Trophoblast cell (in vitro differentiated cells and primary cell): ENCODE data around the gene PBX1.
"Not testable (repeated sequence)": the region's sequence is repeated elsewhere in the genome, so short reads cannot be mapped to it uniquely, and the experiment has no call there.

Source experiments
- DNase-seq, 2 donors: peaks; one replicate each; pipeline ENCODE4 v3.0.0-alpha.2; 2016
- H2AFZ ChIP-seq: 2 replicates; pipeline ENCODE4 v1.6.1; 2013; ENCODE audit warnings: low read length, moderate library complexity, mild to moderate bottlenecking; ENCODE audit not compliant: insufficient read depth, poor library complexity
- H2AK5ac ChIP-seq: 2 replicates; pipeline ENCODE4 v1.6.1; 2013; ENCODE audit warnings: mild to moderate bottlenecking, low read length
- H2BK120ac ChIP-seq: 2 replicates; pipeline ENCODE4 v1.6.1; 2013; ENCODE audit warnings: low read length, mild to moderate bottlenecking, moderate library complexity; ENCODE audit not compliant: insufficient read depth, poor library complexity
- H2BK12ac ChIP-seq: 2 replicates; pipeline ENCODE4 v1.6.1; 2013; ENCODE audit warnings: mild to moderate bottlenecking, low read length, moderate library complexity
- H2BK5ac ChIP-seq: 2 replicates; pipeline ENCODE4 v1.6.1; 2013; ENCODE audit warnings: low read length, low read depth, moderate library complexity, mild to moderate bottlenecking; ENCODE audit not compliant: poor library complexity
- H3K14ac ChIP-seq: 2 replicates; pipeline ENCODE4 v1.6.1; 2013; ENCODE audit warnings: mild to moderate bottlenecking, low read length
- H3K18ac ChIP-seq: 2 replicates; pipeline ENCODE4 v1.6.1; 2013; ENCODE audit warnings: mild to moderate bottlenecking, low read length
- H3K23ac ChIP-seq: 2 replicates; pipeline ENCODE4 v1.6.1; 2013; ENCODE audit warnings: low read length
- H3K27ac ChIP-seq: 2 replicates; pipeline ENCODE4 v1.5.1; 2013; ENCODE audit warnings: low read depth, mild to moderate bottlenecking, inconsistent platforms, low read length, moderate library complexity
- H3K27me3 ChIP-seq: 2 replicates; pipeline ENCODE4 v1.6.1; 2013; ENCODE audit warnings: inconsistent platforms, mild to moderate bottlenecking, low read length, moderate library complexity; ENCODE audit not compliant: insufficient read depth
- H3K36me3 ChIP-seq, 2 experiments: 1 replicate in 1 of 2; 2 replicates in 1 of 2; pipeline ENCODE4 v1.6.1; 2013; ENCODE audit warnings: low read length in 2 of 2, mild to moderate bottlenecking in 2 of 2, moderate library complexity in 1 of 2; ENCODE audit not compliant: insufficient read depth in 2 of 2, control insufficient read depth in 1 of 2
- H3K4ac ChIP-seq: 2 replicates; pipeline ENCODE4 v1.6.1; 2013; ENCODE audit warnings: low read depth, mild to moderate bottlenecking, low read length, moderate library complexity
- H3K4me1 ChIP-seq, 2 experiments: 1 replicate in 1 of 2; 2 replicates in 1 of 2; pipeline ENCODE4 v1.6.1; 2013; ENCODE audit warnings: low read length in 2 of 2, mild to moderate bottlenecking in 2 of 2, moderate library complexity in 1 of 2; ENCODE audit not compliant: insufficient read depth in 2 of 2, control insufficient read depth in 1 of 2
- H3K4me2 ChIP-seq: 2 replicates; pipeline ENCODE4 v1.6.1; 2013; ENCODE audit warnings: inconsistent platforms, mild to moderate bottlenecking, low read length, moderate library complexity
- H3K4me3 ChIP-seq: 2 replicates; pipeline ENCODE4 v1.5.1; 2013; ENCODE audit warnings: mild to moderate bottlenecking, low read depth, low read length, inconsistent platforms
- H3K79me1 ChIP-seq: one replicate; pipeline ENCODE4 v1.6.1; 2013; ENCODE audit warnings: low read length
- H3K79me2 ChIP-seq: 2 replicates; pipeline ENCODE4 v1.6.1; 2013; ENCODE audit warnings: low read length, mild to moderate bottlenecking; ENCODE audit not compliant: control insufficient read depth, insufficient read depth, poor library complexity
- H3K9ac ChIP-seq: 2 replicates; pipeline ENCODE4 v1.6.1; 2013; ENCODE audit warnings: mild to moderate bottlenecking, low read length
- H3K9me3 ChIP-seq: 2 replicates; pipeline ENCODE4 v1.6.1; 2013; ENCODE audit warnings: low read depth, mild to moderate bottlenecking, control low read depth, inconsistent platforms, low read length; ENCODE audit not compliant: insufficient read depth
- H4K12ac ChIP-seq: 2 replicates; pipeline ENCODE4 v1.6.1; 2013; ENCODE audit warnings: low read depth, mild to moderate bottlenecking, low read length, moderate library complexity
- H4K8ac ChIP-seq: 2 replicates; pipeline ENCODE4 v1.6.1; 2013; ENCODE audit warnings: low read depth, mild to moderate bottlenecking, low read length, moderate library complexity
- H4K91ac ChIP-seq: one replicate; pipeline ENCODE4 v1.6.1; 2013; ENCODE audit warnings: low read depth, mild to moderate bottlenecking, low read length, moderate library complexity
- WGBS: extraction: QIAGEN DNeasy Blood & Tissue Kit; methylation state at CpG from one replicate; pipeline ENCODE4 v1.1.7; 2013; ENCODE audit warnings: missing lambda C conversion rate; ENCODE audit not compliant: insufficient read length, insufficient coverage; ENCODE audit errors: extremely low coverage; 5-methylcytosine and 5-hydroxymethylcytosine counted together

Gene PBX1

DNA sequence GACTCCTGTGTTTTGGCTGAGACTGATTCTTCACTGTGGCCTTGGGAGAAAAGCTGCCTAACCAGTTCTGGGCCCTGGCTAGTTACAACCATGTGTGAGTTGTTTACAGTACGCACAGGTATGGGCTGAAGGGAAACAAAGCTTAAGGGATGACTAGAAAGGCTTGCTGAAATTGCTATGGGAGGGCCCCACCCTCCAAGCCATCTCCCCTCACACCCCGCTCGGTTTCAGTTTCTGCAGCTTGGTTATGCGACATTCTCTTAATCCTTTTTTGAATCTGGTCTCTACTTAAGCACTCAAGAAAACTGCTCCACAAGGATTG lies 43.1 kb downstream of the PBX1 start:
- Histone ChIP-seq H2AK5ac (no peak overlapping the region), H3K27ac (peak overlapping the region; percentile 92), H3K79me2 (peaks cover 5% of the 10 kb centered on the region), H3K4ac (no peak overlapping the region), H3K36me3 (peaks cover 8 to 10% of the 10 kb centered on the region in 2 experiments), H3K18ac (no peak overlapping the region), H2AFZ (no peak overlapping the region), H3K4me3 (no peak overlapping the region), H3K4me2 (peak overlapping the region; percentile 54), H3K27me3 (no peaks in the 10 kb centered on the region), H3K14ac (no peak overlapping the region), H4K8ac (no peak overlapping the region), H4K91ac (no peak overlapping the region), H3K9me3 (no peaks in the 10 kb centered on the region), H2BK5ac (no peak overlapping the region), H3K4me1 (peaks cover 17 to 20% of the 10 kb centered on the region in 2 experiments), H2BK120ac (no peak overlapping the region), H3K79me1 (peaks cover 16% of the 10 kb centered on the region), H3K23ac (no peak overlapping the region), H2BK12ac (no peak overlapping the region), H4K12ac (no peak overlapping the region), H3K9ac (no peak overlapping the region)
- WGBS = no CpG with 5 or more reads among the region's 4 CpGs
- DNase-seq = peak; percentile 62 to 85

DNA sequence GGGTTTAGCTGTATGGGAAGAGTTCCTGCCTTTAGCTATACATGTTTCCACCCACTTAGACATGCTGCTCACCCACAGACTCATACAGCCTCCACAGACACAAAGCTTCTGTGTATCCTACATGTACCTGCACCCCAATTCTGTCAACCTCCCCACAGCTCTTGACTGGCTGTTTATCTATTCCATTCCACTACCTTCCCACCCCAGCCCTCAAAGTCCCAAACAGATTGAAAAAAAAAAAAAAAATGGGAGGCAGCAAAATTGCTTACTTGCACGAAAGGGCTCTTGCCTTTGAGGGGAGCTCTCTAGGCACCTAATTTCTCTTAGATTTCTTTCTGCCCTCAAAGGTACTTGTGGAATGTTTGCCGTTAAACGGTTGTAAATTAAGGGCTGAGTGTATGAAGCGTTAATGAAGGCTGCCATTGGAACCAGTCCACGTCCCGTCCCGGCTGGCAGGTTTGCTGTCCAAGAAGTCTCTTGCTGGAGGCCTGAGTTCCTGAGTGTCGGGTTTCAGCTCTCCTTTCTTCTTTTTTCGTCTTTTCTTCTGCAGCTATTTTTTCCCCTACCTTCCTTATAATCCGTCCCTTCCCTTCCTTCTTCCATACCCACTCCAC lies 43.6 kb downstream of the PBX1 start:
- H3K27ac ChIP-seq = peak overlapping the region; percentile 89
- no peak overlapping the region for H2AK5ac ChIP-seq
- no peak overlapping the region for H2AFZ ChIP-seq
- H3K36me3 ChIP-seq = peaks cover 8 to 10% of the 10 kb centered on the region in 2 experiments
- DNase-seq = no peak
- H4K8ac ChIP-seq = no peak overlapping the region
- H3K4ac ChIP-seq = peak overlapping the region; percentile 51
- H3K79me2 ChIP-seq = peaks cover 5% of the 10 kb centered on the region
- H3K79me1 ChIP-seq = peaks cover 16% of the 10 kb centered on the region
- no peak overlapping the region for H2BK12ac ChIP-seq
- H3K4me3 ChIP-seq = no peak overlapping the region
- H3K23ac ChIP-seq = no peak overlapping the region
- H2BK5ac ChIP-seq = peak overlapping the region; percentile 73
- H3K4me2 ChIP-seq = peak overlapping the region; percentile 54
- no CpG with 5 or more reads among the region's 10 CpGs for WGBS
- H3K18ac ChIP-seq = peak overlapping the region; percentile 79
- peak overlapping the region; percentile 55 for H3K9ac ChIP-seq
- no peak overlapping the region for H4K12ac ChIP-seq
- peaks cover 17 to 20% of the 10 kb centered on the region in 2 experiments for H3K4me1 ChIP-seq
- H3K27me3 ChIP-seq = no peaks in the 10 kb centered on the region
- H4K91ac ChIP-seq = peak overlapping the region; percentile 82
- peak overlapping the region; percentile 55 for H3K14ac ChIP-seq
- no peaks in the 10 kb centered on the region for H3K9me3 ChIP-seq
- H2BK120ac ChIP-seq = peak overlapping the region; percentile 81

DNA sequence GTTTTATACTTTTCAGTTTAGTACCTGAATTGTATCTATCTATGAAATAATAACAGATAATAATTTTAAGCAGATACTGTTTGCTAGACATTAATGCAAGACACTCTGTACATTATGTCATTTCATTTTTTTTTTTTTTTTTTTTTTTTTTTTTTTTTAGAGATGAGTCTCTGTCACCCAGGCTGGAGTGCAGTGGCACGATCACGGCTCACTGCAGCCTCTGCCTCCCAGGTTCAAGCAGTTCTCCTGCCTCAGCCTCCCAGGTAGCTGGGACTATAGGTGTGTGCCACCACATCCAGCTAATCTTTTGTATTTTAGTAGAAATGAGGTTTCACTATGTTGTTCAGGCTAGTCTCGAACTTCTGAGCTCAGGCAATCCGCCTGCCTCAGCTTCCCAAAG lies 44.8 kb downstream of the PBX1 start:
- DNase-seq, H3K9ac ChIP-seq, H3K18ac ChIP-seq, H2BK12ac ChIP-seq, H2BK5ac ChIP-seq, H3K4ac ChIP-seq, H2AFZ ChIP-seq, H3K9me3 ChIP-seq, H4K91ac ChIP-seq, H3K14ac ChIP-seq, H3K27me3 ChIP-seq, H3K23ac ChIP-seq, H4K8ac ChIP-seq, H2AK5ac ChIP-seq, H3K79me2 ChIP-seq, H3K36me3 ChIP-seq, H4K12ac ChIP-seq, H3K4me3 ChIP-seq, H2BK120ac ChIP-seq, H3K4me2 ChIP-seq, H3K27ac ChIP-seq: not testable (repeated sequence)
- Histone ChIP-seq H3K79me1 (peaks cover 14% of the 10 kb centered on the region), H3K4me1 (peaks cover 18 to 19% of the 10 kb centered on the region in 2 experiments)
- WGBS = no CpG with 5 or more reads among the region's 4 CpGs

DNA sequence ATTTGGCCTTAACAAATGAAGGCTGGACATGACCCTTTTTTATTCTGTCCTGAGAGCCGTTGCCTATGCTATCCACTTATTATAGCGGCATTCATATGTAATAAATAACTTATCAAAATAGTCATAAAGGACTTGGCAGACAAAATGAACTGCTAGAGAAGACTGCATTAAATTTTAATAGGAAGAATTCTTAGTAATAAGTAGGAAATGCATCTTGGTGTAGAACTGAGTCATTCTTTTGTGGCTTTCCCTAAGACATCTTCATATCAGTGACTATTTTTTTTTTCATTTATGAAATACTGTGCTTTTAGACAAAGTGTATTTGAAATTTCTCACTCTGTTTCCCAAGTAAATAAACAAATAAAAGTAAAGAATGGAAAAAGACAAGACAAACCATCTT lies 45.6 kb downstream of the PBX1 start:
- H4K91ac ChIP-seq = no peak overlapping the region
- WGBS = no CpG with 5 or more reads among the region's 2 CpGs

More for the DNA sequence above, 45.6 kb downstream of the PBX1 start:
- H3K23ac ChIP-seq = no peak overlapping the region
- no peak overlapping the region for H3K27ac ChIP-seq
- H3K14ac ChIP-seq = no peak overlapping the region
- H3K36me3 ChIP-seq = peaks cover 8% of the 10 kb centered on the region in 2 experiments
- H3K9me3 ChIP-seq = no peaks in the 10 kb centered on the region
- H2BK5ac ChIP-seq = no peak overlapping the region
- H3K4me2 ChIP-seq = no peak overlapping the region
- H3K4me3 ChIP-seq = no peak overlapping the region
- H2BK120ac ChIP-seq = no peak overlapping the region
- no peak overlapping the region for H2BK12ac ChIP-seq
- H4K8ac ChIP-seq = no peak overlapping the region
- H3K79me1 ChIP-seq = peaks cover 13% of the 10 kb centered on the region
- no peak overlapping the region for H3K18ac ChIP-seq
- peaks cover 18% of the 10 kb centered on the region in 2 experiments for H3K4me1 ChIP-seq
- H2AFZ ChIP-seq = no peak overlapping the region
- H2AK5ac ChIP-seq = no peak overlapping the region
- no peak for DNase-seq
- H3K9ac ChIP-seq = no peak overlapping the region
- H3K27me3 ChIP-seq = no peaks in the 10 kb centered on the region
- peaks cover 6% of the 10 kb centered on the region for H3K79me2 ChIP-seq
- H4K12ac ChIP-seq = no peak overlapping the region
- H3K4ac ChIP-seq = peak overlapping the region; percentile 84
